Calu3 (cell line): Measurements from ENCODE around the gene OR4D6. TPM values are rescaled to one million over a fixed set of nuclear protein-coding genes. Genes with fewer than 3 reads are reported as not detected.

Experiments
- BruUV-seq: library from RNA; stranded (reverse); fragments of 400-500 nt; replicated peaks from 2 replicates; lab custom pipeline; 2021; lab: Mats Ljungman, UMichigan
- CTCF ChIA-PET: fragments of 300-600 bp; sonication (Branson Sonifier 250); formaldehyde crosslinking; loops from one replicate; lab custom pipeline; 2022; ENCODE audit warnings: antibody characterized with exemption; lab: Charles Lee
- DNase-seq: peaks from one replicate; pipeline ENCODE4 v3.0.0; 2022
- H3K27ac Mint-ChIP-seq: one replicate; pipeline ENCODE4 v1.8.0; 2022; ENCODE audit warnings: mixed read lengths; ENCODE audit not compliant: unreplicated experiment
- H3K27me3 Mint-ChIP-seq: one replicate; pipeline ENCODE4 v1.8.0; 2022; ENCODE audit warnings: mixed read lengths; ENCODE audit not compliant: unreplicated experiment
- H3K36me3 Mint-ChIP-seq: one replicate; pipeline ENCODE4 v1.8.0; 2022; ENCODE audit warnings: mild to moderate bottlenecking, moderate library complexity, mixed read lengths; ENCODE audit not compliant: insufficient read depth, unreplicated experiment
- H3K4me1 Mint-ChIP-seq: one replicate; pipeline ENCODE4 v1.8.0; 2022; ENCODE audit warnings: mild to moderate bottlenecking, low read depth, mixed read lengths; ENCODE audit not compliant: unreplicated experiment
- H3K4me3 Mint-ChIP-seq: one replicate; pipeline ENCODE4 v1.8.0; 2022; ENCODE audit warnings: mild to moderate bottlenecking, low read depth, moderate library complexity, mixed read lengths; ENCODE audit not compliant: unreplicated experiment
- H3K9me3 Mint-ChIP-seq: one replicate; pipeline ENCODE4 v1.8.0; 2022; ENCODE audit warnings: low read depth, mixed read lengths; ENCODE audit not compliant: unreplicated experiment
- CTCF ChIP-seq: fragments of 200-600 bp; IDR thresholded peaks from one replicate; pipeline ENCODE4 v1.8.0; 2022; ENCODE audit warnings: antibody characterized with exemption; ENCODE audit not compliant: unreplicated experiment
- intact Hi-C: fragments of 100-400 bp; cut with micrococcal nuclease; formaldehyde crosslinking; loops from one replicate; pipeline ENCODE4 v1.10.0; 2022; ENCODE audit not compliant: unreplicated experiment
- total RNA-seq: library from RNA; stranded (reverse); gene quantifications from 2 replicates; pipeline ENCODE4 v1.2.3, GENCODE V29; 2022

The OR4D6 gene
- total RNA-seq, 1 experiment from 2014 or later = not detected

- Mint-ChIP-seq H3K27me3 (peaks cover 62% of the 10 kb centered on the region), H3K9me3 (no peaks in the 10 kb centered on the region), H3K36me3 (no peaks in the 10 kb centered on the region), H3K4me1 (no peaks in the 10 kb centered on the region), H3K4me3 (no peak overlapping the region), H3K27ac (no peak overlapping the region)
- CTCF ChIA-PET = no interaction called here
- no peak for TF ChIP-seq CTCF
- BruUV-seq = no TSS peak
- intact Hi-C loops = no loop called here
- DNase-seq = no peak
Measured at GRCh38 chr11:59501931-59502330, 45.2 kb downstream of the OR4D6 start.

- H3K9me3 Mint-ChIP-seq = no peaks in the 10 kb centered on the region
- intact Hi-C loops = no loop called here
- H3K36me3 Mint-ChIP-seq = no peaks in the 10 kb centered on the region
- DNase-seq = no peak
- H3K27ac Mint-ChIP-seq = no peak within 1 kb of the TSS
- TF ChIP-seq CTCF = no peak
- BruUV-seq = no TSS peak
- CTCF ChIA-PET = interaction anchor here (0.7 kb wide), 1 partner anchor 211 kb away, joined by 3 read pairs; no protein-coding TSS in a partner anchor
- peaks cover 55% of the 10 kb centered on the region for H3K27me3 Mint-ChIP-seq
- no peaks in the 10 kb centered on the region for H3K4me1 Mint-ChIP-seq
- no peak within 1 kb of the TSS for H3K4me3 Mint-ChIP-seq
Measured at GRCh38 chr11:59503276-59503675, 46.5 kb downstream of the OR4D6 start, which contains the start of gene OR4D11. Gene OR4D11 (plus strand): TSS chr11:59503576. CDS start chr11:59503576, 0 bp downstream.

Other genes starting within 250 kb of the OR4D6 start
- gene MPEG1, start 244.0 kb upstream of the OR4D6 start, total RNA-seq = not detected in 2 replicates
- not detected in 2 replicates for gene OR5AN1, start 98.1 kb upstream of the OR4D6 start, total RNA-seq
- not detected in 2 replicates for gene OR5A2, start 30.5 kb upstream of the OR4D6 start, total RNA-seq
- gene OR5A1, start 20.5 kb upstream of the OR4D6 start, total RNA-seq = not detected in 2 replicates
- gene OR4D10, start 16.4 kb downstream of the OR4D6 start, total RNA-seq = not detected in 2 replicates
- gene OR4D11, start 46.6 kb downstream of the OR4D6 start, total RNA-seq = not detected in 2 replicates
- not detected in 2 replicates for gene OR4D9, start 54.6 kb downstream of the OR4D6 start, total RNA-seq
- gene OSBP, start 158.8 kb downstream of the OR4D6 start, total RNA-seq = 58.6 and 60.7 TPM in 2 replicates
- gene PATL1, start 212.1 kb downstream of the OR4D6 start, total RNA-seq = 56.9 and 59.8 TPM in 2 replicates